OCI-LY7 (cell line): ENCODE data around the gene CACNA1B. TPM values are rescaled to one million over a fixed set of nuclear protein-coding genes. Genes with fewer than 3 reads are reported as not detected.

Experiments used
- BruUV-seq: library from RNA; stranded (reverse); fragments of 400-500 nt; replicated peaks from 2 replicates; lab custom pipeline; 2021; lab: Mats Ljungman, UMichigan
- CTCF ChIA-PET: fragments of 300-600 bp; sonication (Branson Sonifier 250); formaldehyde crosslinking; loops from one replicate; lab custom pipeline; 2022; ENCODE audit warnings: antibody characterized with exemption; ENCODE audit not compliant: unreplicated experiment; lab: Charles Lee
- POLR2A ChIA-PET: fragments of 300-600 bp; sonication (Branson Sonifier 250); formaldehyde crosslinking; loops from one replicate; lab custom pipeline; 2022; ENCODE audit warnings: antibody characterized with exemption; lab: Charles Lee
- DNase-seq: peaks from one replicate; pipeline ENCODE4 v3.0.0-alpha.2; 2015; ENCODE audit warnings: low spot score
- H2AFZ ChIP-seq: fragments of 200-600 bp; sonication (generic), shearing (Covaris generic); 2 replicates; pipeline ENCODE4 v1.6.1; 2014; ENCODE audit warnings: mild to moderate bottlenecking, antibody characterized with exemption, low read length, moderate library complexity
- H3K27ac ChIP-seq: fragments of 200-600 bp; sonication (generic); 2 replicates; pipeline ENCODE4 v1.5.1; 2014; ENCODE audit warnings: mixed run types, low read depth, mild to moderate bottlenecking, moderate library complexity, low read length, inconsistent platforms; ENCODE audit not compliant: poor library complexity, severe bottlenecking
- H3K36me3 ChIP-seq: fragments of 200-600 bp; sonication (generic); 2 replicates; pipeline ENCODE4 v1.6.1; 2014; ENCODE audit warnings: mild to moderate bottlenecking, antibody characterized with exemption, low read length, moderate library complexity, mixed read lengths; ENCODE audit not compliant: insufficient read depth
- H3K4me1 ChIP-seq: fragments of 200-600 bp; sonication (generic); 2 replicates; pipeline ENCODE4 v1.5.1; 2014; ENCODE audit warnings: mild to moderate bottlenecking, low read length; ENCODE audit not compliant: insufficient read depth, poor library complexity, severe bottlenecking
- H3K4me2 ChIP-seq: fragments of 200-600 bp; sonication (generic); 2 replicates; pipeline ENCODE4 v1.6.1; 2014; ENCODE audit warnings: mild to moderate bottlenecking, low read length
- H3K4me3 ChIP-seq: fragments of 200-600 bp; sonication (generic); 2 replicates; pipeline ENCODE4 v1.5.1; 2014; ENCODE audit warnings: mild to moderate bottlenecking, low read depth, low read length; ENCODE audit not compliant: poor library complexity, severe bottlenecking
- H3K79me2 ChIP-seq: fragments of 200-600 bp; sonication (generic); 2 replicates; pipeline ENCODE4 v1.6.1; 2016; ENCODE audit warnings: low read depth, mild to moderate bottlenecking, low read length, moderate library complexity, mixed read lengths; ENCODE audit not compliant: insufficient read depth
- H3K9me2 ChIP-seq: fragments of 200-600 bp; sonication (generic); 2 replicates; pipeline ENCODE4 v1.6.1; 2016; ENCODE audit warnings: mild to moderate bottlenecking, low read length, mixed read lengths; ENCODE audit not compliant: insufficient read depth
- H3K9me3 ChIP-seq: fragments of 200-600 bp; sonication (generic); 2 replicates; pipeline ENCODE4 v1.6.1; 2014; ENCODE audit warnings: mild to moderate bottlenecking, mixed run types, low read length, mixed read lengths
- H4K20me1 ChIP-seq: fragments of 200-600 bp; sonication (generic); 2 replicates; pipeline ENCODE4 v1.6.1; 2014; ENCODE audit warnings: mild to moderate bottlenecking, antibody characterized with exemption, low read length, moderate library complexity, mixed read lengths; ENCODE audit not compliant: insufficient read depth
- CTCF ChIP-seq: fragments of 200-600 bp; sonication (generic); conservative IDR thresholded peaks from 2 replicates; pipeline ENCODE4 v1.5.1; 2014; ENCODE audit warnings: mild to moderate bottlenecking, antibody characterized with exemption, low read length, moderate library complexity, mixed read lengths
- EZH2phosphoT487 ChIP-seq: fragments of 200-600 bp; sonication (generic); IDR thresholded peaks from 2 replicates; pipeline ENCODE4 v1.6.1; 2018; ENCODE audit warnings: low read depth, borderline replicate concordance, mild to moderate bottlenecking, mixed run types, antibody characterized with exemption, low read length, moderate library complexity, mixed read lengths
- intact Hi-C: fragments of 100-400 bp; cut with micrococcal nuclease; formaldehyde crosslinking; loops from one replicate; pipeline ENCODE4 v1.10.0; 2022; ENCODE audit not compliant: unreplicated experiment
- total RNA-seq, 2 experiments: library from RNA; depleted of rRNA in 1 of 2; stranded (reverse); fragments of >200 nt in 1 of 2; shearing (Covaris generic) in 1 of 2; gene quantifications; 2 replicates each; pipeline ENCODE4 v1.2.3, GENCODE V29; 2014 to 2022

The CACNA1B gene
- total RNA-seq, 2 experiments from 2014 or later: not detected

GRCh38 chr9:137975936-137976565 is 98.5 kb downstream of the CACNA1B start:
- H3K4me2 ChIP-seq: no peak overlapping the region
- no peak for TF ChIP-seq CTCF
- POLR2A ChIA-PET: interaction anchor here (0.6 kb wide), 2 partner anchors 349 to 605 kb away, joined by 3 read pairs; no protein-coding TSS in a partner anchor

GRCh38 chr9:137977571-137978261 is 100.1 kb downstream of the CACNA1B start:
- CTCF ChIA-PET: no interaction called here
- POLR2A ChIA-PET: no interaction called here
- intact Hi-C loops: no loop called here

More at GRCh38 chr9:137975936-137976565, 98.5 kb downstream of the CACNA1B start:
- no TSS peak for BruUV-seq
- Histone ChIP-seq H3K36me3 (no peaks in the 10 kb centered on the region), H2AFZ (no peak overlapping the region), H3K9me2 (no peaks in the 10 kb centered on the region), H3K27ac (no peak overlapping the region), H3K79me2 (no peaks in the 10 kb centered on the region), H4K20me1 (no peaks in the 10 kb centered on the region), H3K4me1 (no peaks in the 10 kb centered on the region), H3K4me3 (no peak overlapping the region), H3K9me3 (no peaks in the 10 kb centered on the region)
- DNase-seq: no peak
- intact Hi-C loops: no loop called here
- CTCF ChIA-PET: no interaction called here

More at GRCh38 chr9:137977571-137978261, 100.1 kb downstream of the CACNA1B start:
- TF ChIP-seq EZH2phosphoT487 (no peak), CTCF (no peak)
- H3K27ac ChIP-seq: no peak overlapping the region
- H3K9me2 ChIP-seq: no peaks in the 10 kb centered on the region
- H3K79me2 ChIP-seq: no peaks in the 10 kb centered on the region
- H3K4me1 ChIP-seq: no peaks in the 10 kb centered on the region
- BruUV-seq: no TSS peak
- H3K9me3 ChIP-seq: no peaks in the 10 kb centered on the region
- H4K20me1 ChIP-seq: no peaks in the 10 kb centered on the region
- H3K4me3 ChIP-seq: no peak overlapping the region
- H3K4me2 ChIP-seq: no peak overlapping the region
- no peak overlapping the region for H2AFZ ChIP-seq
- H3K36me3 ChIP-seq: no peaks in the 10 kb centered on the region
- no peak for DNase-seq
